GM18909 (cell line): ENCODE results near the gene DAG1.

ENCODE experiments used
- ATAC-seq: cut with Tn5 transposase; IDR thresholded peaks from one replicate; pipeline ENCODE4 v1.9.1; 2021; ENCODE audit warnings: mild to moderate bottlenecking; ENCODE audit not compliant: unreplicated experiment, poor library complexity

DAG1 gene

DNA sequence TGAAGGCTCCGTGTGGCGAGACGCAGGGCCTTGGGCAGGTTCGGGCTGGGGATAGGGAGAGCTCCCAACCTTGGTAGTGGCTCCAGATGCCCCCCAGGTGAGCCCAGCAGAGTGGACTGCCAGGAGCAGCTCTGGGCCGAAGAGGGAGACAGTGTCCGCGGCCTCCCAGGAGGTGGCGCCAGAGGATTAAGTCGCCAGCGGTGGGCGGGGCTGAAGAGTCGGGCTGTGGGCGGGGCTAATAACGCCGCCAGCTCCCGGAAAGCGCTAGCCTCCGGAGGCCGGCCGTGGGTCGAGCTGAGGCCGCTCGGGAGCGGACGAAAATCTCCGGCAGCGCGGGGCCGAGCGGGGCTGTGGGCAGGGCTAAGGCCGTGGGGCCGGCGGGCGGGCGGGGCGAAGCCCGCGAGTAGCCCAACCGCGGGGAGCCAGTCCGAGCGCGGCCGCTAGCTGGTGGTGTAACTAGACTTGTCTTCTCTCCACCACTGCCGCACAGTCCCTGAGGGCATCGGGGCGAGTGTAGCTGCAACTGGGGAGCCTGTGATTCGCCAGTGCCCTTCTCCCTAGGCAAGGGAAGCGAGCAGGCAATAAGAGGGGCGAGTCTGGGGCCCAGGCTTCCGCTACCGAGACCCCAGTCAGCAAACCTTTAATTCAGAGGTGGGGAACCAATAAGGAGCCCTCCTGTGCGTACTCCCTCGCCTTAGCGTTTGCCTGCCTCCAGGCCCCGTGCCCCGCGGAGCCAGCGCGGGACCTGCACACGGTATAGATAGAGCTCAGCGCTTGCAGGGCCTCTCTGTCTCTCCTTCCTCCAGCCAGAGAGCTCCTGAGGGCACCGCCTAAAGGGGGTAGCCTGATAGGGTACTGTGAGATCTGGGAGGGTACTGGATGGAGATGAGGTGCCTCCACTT is 69.8 kb downstream of the DAG1 start:
- peak; percentile 93 for ATAC-seq

- ATAC-seq: no peak
Observed at GRCh38 chr3:49552087-49552486, 82.0 kb downstream of the DAG1 start.

DNA sequence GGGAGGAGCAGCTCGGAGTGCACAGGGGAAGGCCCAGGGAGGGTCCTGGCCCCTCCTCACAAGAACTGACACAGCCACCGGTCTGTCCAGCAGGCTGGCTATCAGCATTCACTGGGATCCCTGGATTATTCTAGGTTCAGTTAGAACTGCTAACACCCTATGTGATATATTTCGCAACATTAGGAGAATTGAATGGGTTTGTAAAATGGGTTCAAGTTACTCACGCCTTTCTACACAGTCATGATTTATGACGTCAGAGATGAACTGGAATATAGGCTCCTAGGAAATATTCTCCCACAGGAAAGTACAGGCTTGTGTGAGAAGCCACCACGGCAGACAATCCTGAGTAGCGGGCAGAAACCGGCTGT is 83.2 kb downstream of the DAG1 start:
- no peak for ATAC-seq

GRCh38 chr3:49553692-49554632 is 83.9 kb downstream of the DAG1 start, which contains the start of gene BSN:
TSS of gene BSN (plus strand) at chr3:49554477. CDS start at chr3:49554603, 126 bp downstream.
- peak; percentile 81 for ATAC-seq

DNA sequence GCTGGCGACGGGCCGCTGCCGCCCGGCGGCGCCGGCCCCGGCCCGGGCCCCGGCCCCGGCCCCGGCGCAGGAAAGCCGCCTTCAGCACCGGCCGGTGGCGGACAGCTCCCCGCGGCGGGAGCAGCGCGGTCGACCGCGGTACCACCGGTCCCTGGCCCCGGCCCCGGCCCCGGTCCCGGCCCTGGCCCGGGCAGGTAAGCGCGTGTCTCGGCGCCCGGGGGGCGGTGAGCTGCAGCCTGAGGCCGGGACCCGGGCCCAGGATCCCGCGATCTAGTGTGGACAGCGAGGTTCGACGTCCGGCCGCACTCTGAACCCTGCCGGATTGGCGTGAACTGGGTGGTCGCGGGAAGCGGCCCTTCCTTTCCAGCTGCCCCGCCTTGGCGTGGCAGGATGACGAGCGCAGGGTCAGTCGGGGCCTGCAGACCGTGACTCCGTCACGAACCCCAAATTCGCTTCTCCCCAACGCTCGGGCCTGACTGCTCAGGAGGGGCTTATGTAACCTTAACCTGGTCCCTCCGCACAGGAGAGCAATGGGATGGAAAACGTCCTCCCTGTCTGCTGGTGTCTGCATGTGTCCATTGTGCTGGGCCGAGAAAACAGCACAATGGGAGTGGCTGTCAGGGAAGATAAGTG is 84.7 kb downstream of the DAG1 start:
- peak; percentile 59 for ATAC-seq

GRCh38 chr3:49556500-49557275 is 86.6 kb downstream of the DAG1 start:
- no peak for ATAC-seq

- no peak for ATAC-seq
Observed at GRCh38 chr3:49563040-49563578, 93.0 kb downstream of the DAG1 start.

- no peak for ATAC-seq
Observed at GRCh38 chr3:49563766-49564165, 93.7 kb downstream of the DAG1 start.

DNA sequence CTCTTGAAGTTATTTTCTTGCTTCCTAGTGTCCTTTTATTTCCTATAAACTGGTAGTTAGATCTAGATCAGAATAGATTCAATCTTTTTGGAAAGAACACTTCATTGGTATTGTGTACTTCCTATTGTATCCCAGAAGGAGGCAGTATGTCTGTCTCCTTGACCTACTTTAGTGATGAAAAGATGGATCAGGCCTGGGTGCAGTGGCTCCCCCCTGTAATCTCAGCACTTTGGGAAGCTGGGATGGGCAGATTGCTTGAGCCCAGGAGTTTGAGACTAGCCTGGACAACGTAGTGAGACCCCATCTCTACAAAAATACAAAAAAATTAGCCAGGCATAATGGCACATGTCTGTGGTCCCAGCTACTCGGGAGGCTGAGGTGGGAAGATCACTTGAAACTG is 96.2 kb downstream of the DAG1 start:
- ATAC-seq: no peak

GRCh38 chr3:49567406-49567805 is 97.3 kb downstream of the DAG1 start:
- no peak for ATAC-seq

GRCh38 chr3:49568965-49569364 is 98.9 kb downstream of the DAG1 start:
- no peak for ATAC-seq

- no peak for ATAC-seq
Observed at GRCh38 chr3:49570028-49570654, 100.1 kb downstream of the DAG1 start.

DNA sequence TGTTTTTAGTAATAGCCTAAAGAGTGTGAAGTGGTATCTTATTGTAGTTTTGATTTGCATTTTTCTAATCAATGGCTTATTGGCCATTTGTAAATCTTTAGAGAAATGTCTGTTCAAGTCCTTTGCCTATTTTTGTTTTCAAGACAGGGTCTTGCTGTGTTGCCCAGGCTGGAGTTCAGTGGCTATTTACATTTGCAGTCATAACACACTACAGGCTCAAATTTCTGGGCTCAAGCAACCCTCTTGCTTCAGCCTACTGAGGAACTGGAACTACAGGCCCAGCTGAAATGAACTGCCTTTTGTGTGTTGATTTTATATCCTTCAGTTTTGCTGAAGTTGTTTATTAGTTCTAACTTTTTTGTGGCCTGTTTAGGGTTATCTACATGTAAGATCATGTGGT is 112.1 kb downstream of the DAG1 start:
- no peak for ATAC-seq
